Renal pelvis (tissue), 12 donors: Measurements from ENCODE around the gene FNDC4. TPM values are rescaled to one million over a fixed set of nuclear protein-coding genes. Genes with fewer than 3 reads are reported as not detected.
"Not testable (repeated sequence)": the region's sequence is repeated elsewhere in the genome, so short reads cannot be mapped to it uniquely, and the experiment has no call there.

Experiments used
- DNase-seq: peaks from one replicate; pipeline ENCODE4 v3.0.0-alpha.2; 2013
- long read RNA-seq, 16 experiments: transcript quantifications; one replicate each; lab custom pipeline, GENCODE V29; 2026
- polyA plus RNA-seq, 3 donors: library from polyadenylated mRNA; unstranded; fragments of 120-200 nt; gene quantifications; one replicate each; pipeline ENCODE4 v1.2.1, GENCODE V29; 2013; ENCODE audit not compliant: insufficient read length in 3 of 3

Gene FNDC4, protein sequence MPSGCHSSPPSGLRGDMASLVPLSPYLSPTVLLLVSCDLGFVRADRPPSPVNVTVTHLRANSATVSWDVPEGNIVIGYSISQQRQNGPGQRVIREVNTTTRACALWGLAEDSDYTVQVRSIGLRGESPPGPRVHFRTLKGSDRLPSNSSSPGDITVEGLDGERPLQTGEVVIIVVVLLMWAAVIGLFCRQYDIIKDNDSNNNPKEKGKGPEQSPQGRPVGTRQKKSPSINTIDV
- 1 to 10 TPM; 6.6 to 8.3 (median 8.1) TPM for polyA plus RNA-seq
- long read RNA-seq, donor 1, partial matches to known transcripts: 0 of 3 reads
- long read RNA-seq, donor 1, other reads (novel, unspliced or antisense): 0 of 3 reads
- long read RNA-seq, donor 2, partial matches to known transcripts: 0 of 2 reads
- long read RNA-seq, donor 2, other reads (novel, unspliced or antisense): 0 of 2 reads
- long read RNA-seq, donor 3, partial matches to known transcripts: 0 of 3 reads
- long read RNA-seq, donor 3, other reads (novel, unspliced or antisense): 0 of 3 reads
- long read RNA-seq, donor 4, partial matches to known transcripts: 0 of 3 reads
- long read RNA-seq, donor 4, other reads (novel, unspliced or antisense): 0 of 3 reads
- long read RNA-seq, donor 5, partial matches to known transcripts: 0 of 4 reads
- long read RNA-seq, donor 5, other reads (novel, unspliced or antisense): 0 of 4 reads
- long read RNA-seq, donor 6, partial matches to known transcripts: 0 of 4 reads
- long read RNA-seq, donor 6, other reads (novel, unspliced or antisense): 0 of 4 reads
- long read RNA-seq, donor 7, transcript FNDC4-201 (7 exons, 1,657 nt): major isoform, 5 of 5 reads
- long read RNA-seq, donor 7, partial matches to known transcripts: 0 of 5 reads
- long read RNA-seq, donor 7, other reads (novel, unspliced or antisense): 0 of 5 reads
- long read RNA-seq, donor 8, partial matches to known transcripts: 0 of 2 reads
- long read RNA-seq, donor 8, other reads (novel, unspliced or antisense): 0 of 2 reads
- long read RNA-seq, donor 9, partial matches to known transcripts: 0 of 3 reads
- long read RNA-seq, donor 9, other reads (novel, unspliced or antisense): 0 of 3 reads
- long read RNA-seq, donor 10, partial matches to known transcripts: 0 of 2 reads
- long read RNA-seq, donor 10, other reads (novel, unspliced or antisense): 0 of 2 reads
- long read RNA-seq, donor 11, partial matches to known transcripts: 0 of 1 reads
- long read RNA-seq, donor 11, other reads (novel, unspliced or antisense): 0 of 1 reads
- long read RNA-seq, donor 12, transcript FNDC4-201 (7 exons, 1,657 nt): major isoform, 7 of 7 reads
- long read RNA-seq, donor 12, partial matches to known transcripts: 0 of 7 reads
- long read RNA-seq, donor 12, other reads (novel, unspliced or antisense): 0 of 7 reads
- long read RNA-seq, donor 13, partial matches to known transcripts: 0 of 2 reads
- long read RNA-seq, donor 13, other reads (novel, unspliced or antisense): 0 of 2 reads
- long read RNA-seq, donor 14: 0 reads
- long read RNA-seq, donor 15, partial matches to known transcripts: 0 of 2 reads
- long read RNA-seq, donor 15, other reads (novel, unspliced or antisense): 0 of 2 reads
- long read RNA-seq, donor 16: 0 reads

GRCh38 chr2:27494944-27495554 lies at the start of gene FNDC4:
Gene FNDC4 (minus strand): TSS chr2:27495200. CDS start chr2:27494679, 521 bp downstream.
- DNase-seq: no peak

DNA sequence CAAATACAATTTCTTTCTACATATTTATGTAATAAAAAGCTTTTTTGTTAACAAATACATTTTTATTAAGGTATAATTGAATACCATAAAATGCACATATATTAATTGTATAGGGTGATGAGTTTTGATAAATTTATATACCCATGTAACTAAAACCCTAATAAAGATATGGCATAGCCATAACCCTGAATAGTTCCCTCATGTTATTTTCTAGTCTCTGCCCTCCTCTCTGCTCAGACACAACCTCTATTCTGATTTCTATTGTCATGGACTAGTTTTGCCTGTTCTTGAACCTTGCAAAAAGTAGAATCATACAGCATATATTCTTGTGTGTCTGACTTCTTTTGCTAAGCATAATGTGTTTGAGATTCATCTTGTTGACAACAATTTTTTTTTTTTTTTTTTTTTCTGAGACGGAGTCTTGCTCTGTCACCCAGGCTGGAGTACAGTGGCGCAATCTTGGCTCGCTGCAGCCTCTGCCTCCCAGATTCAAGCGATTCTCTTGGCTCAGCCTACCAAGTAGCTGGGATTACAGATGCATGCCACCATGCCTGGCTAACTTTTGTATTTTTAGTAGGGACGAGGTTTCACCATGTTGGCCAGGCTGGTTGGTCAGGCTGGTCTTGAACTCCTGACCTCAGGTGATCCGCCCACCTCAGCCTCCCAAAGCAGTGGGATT lies 49.3 kb upstream of the FNDC4 start:
- DNase-seq: no peak

DNA sequence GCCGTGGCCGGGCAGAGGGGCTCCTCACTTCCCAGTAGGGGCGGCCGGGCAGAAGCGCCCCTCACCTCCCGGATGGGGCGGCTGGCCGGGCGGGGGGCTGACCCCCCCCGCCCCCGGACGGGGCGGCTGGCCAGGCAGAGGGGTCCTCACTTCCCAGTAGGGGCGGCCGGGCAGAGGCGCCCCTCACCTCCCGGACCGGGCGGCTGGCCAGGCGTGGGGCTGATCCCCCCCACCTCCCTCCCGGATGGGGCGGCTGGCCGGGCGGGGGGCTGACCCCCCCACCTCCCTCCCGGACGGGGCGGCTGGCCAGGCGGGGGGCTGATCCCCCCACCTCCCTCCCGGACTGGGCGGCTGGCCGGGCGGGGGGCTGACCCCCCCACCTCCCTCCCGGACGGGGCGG lies 44.6 kb upstream of the FNDC4 start:
- not testable (repeated sequence) for DNase-seq

DNA sequence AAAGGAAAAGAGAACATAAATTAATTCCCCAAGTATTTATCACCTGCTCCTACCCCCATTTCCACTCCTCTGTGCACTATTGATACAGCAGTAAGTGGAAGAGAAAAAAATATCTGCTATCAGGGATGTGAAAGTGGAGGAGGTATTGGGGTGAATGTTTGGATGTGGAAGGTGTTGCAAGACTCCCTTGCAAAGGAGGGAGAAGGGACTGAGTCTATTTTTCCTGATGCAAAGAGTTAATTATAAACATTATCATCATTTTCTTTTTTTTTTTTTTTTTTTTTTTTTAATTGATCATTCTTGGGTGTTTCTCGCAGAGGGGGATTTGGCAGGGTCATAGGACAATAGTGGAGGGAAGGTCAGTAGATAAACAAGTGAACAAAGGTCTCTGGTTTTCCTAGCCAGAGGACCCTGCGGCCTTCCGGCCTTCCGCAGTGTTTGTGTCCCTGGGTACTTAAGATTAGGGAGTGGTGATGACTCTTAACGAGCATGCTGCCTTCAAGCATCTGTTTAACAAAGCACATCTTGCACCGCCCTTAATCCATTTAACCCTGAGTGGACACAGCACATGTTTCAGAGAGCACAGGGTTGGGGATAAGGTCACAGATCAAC lies 43.9 kb upstream of the FNDC4 start:
- DNase-seq: not testable (repeated sequence)

DNA sequence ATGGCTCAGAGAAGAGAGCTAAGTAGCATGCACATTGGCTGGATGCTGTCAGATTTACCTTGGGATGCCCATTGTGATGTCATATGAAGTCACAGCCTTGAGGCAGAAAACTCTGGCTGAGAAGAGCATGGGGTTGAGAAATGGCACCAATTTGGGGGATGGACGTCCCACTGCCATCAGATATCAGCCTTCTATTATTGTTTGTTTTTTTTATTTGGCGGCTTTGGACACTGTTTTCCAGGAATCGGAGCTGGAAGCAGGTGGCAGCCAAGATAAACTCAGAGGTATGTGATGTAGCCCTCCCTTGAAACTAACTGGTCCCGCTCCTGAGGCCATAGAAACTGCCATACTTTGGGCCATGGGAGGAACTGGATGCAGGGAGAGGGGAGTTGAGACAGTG lies 42.3 kb upstream of the FNDC4 start:
- DNase-seq: no peak

DNA sequence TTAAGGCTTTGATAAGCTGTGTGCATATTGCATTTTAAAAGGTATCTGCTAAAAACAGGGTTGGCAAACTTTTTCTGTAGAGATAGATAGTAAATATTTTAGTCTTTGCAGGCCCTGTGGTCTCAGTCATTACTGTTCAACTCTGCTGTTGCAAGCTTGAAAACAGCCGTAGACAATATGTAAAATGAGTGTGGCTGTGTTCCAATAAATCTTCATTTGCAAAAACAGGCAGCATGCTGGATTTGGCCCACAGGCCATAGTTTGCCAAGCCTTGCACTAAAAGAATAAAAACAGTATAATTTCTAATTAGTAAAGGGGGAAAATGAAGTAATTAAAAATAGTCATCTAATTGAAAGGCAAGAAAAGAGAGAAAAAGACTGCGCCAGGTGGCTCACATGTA lies 37.0 kb upstream of the FNDC4 start:
- no peak for DNase-seq

DNA sequence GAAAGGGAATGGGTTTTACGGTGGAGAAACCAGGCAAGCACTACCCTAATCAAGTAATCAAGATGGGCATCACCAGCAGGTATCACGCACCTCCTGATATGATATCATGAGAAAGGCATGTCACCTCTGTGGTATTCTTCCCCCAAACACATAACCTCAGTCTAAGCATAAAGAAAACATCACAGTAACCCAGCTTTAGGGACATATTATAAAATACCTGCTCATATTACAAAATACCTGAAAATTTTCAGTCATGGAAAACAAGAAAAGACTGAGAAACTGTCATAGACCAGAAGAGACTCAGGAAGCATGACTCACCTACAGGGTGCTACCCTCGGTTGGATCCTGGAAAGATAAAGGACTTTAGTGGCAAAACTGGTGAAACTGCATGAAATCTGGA lies 32.2 kb upstream of the FNDC4 start:
- DNase-seq: no peak

GRCh38 chr2:27522400-27522945 lies 27.5 kb upstream of the FNDC4 start:
- DNase-seq: no peak

DNA sequence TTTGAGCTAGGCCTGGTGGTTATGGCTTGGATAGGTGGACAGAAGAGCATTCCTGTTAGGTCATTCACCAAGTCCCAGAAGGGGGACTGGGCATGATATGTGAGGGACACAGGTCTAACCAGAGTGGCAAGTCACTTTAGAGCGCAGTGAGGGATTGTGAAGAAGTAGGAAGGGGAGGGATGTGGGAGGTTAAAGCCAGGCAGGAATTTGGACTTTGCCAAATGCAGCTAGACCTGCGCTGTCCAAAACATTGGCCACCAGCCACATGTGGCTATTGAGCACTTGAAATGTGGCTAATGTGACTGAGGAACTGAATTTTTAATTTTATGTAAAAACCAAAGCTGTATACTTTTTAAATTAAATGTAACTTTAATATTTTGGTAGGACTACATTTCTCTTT lies 25.3 kb upstream of the FNDC4 start:
- DNase-seq: no peak

DNA sequence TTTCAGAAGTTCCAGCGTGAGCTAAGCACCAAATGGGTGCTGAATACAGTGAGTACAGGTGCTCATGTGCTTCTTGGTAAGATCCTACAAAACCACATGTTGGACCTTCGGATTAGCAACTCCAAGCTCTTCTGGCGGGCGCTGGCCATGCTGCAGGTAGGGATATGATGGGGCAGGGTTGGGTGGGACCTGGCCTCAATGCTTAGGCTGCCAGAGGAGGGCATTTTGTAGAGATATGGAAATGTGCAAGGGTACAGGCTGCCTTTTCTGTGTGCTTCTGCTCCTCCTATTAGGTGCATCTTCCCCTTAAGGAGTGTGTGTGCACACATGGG lies 23.7 kb upstream of the FNDC4 start:
- DNase-seq: no peak

GRCh38 chr2:27518113-27518781 lies 23.2 kb upstream of the FNDC4 start:
- no peak for DNase-seq

- DNase-seq: no peak
Measured at GRCh38 chr2:27509326-27509725, 14.3 kb upstream of the FNDC4 start.

GRCh38 chr2:27507293-27507692 lies 12.3 kb upstream of the FNDC4 start:
- DNase-seq: no peak

DNA sequence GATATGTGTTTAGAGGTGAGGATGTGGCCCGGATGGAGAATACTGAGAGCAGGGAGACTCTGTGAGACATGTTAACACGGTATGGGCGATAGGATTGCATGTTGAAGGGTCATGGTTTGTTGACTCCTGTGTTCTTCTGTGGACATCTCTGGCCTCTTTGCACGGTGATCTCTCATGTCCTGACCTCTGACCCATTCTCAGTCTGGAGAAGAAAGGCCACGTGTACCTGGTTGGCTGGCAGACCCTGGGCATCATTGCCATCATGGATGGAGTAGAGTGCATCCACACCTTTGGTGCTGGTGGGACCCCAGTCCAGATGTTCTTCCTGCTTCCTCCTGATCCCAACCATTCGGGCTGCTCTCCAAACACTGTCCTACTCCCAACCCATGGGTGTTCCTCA lies 11.6 kb upstream of the FNDC4 start:
- no peak for DNase-seq

- no peak for DNase-seq
Measured at GRCh38 chr2:27502142-27502541, 7.1 kb upstream of the FNDC4 start.

DNA sequence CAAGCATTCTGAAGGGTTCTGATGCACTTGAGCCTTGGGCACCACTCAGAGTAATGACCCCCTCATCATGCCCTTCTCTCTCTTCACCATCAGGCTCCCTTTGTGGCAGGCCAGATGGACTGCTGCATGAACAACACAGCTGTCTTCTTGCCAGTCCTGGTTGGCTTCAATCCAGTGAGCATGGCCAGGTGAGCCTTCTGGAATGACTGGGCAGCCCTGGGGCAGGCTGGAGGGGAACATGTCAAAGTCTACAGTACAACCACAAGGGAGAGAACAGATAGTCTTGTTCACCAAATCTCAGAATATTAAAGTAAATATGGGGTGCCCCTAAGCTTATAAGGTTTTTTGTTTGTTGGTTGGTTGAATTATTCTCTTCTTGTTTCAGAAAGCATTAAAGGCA lies 6.0 kb upstream of the FNDC4 start:
- no peak for DNase-seq

DNA sequence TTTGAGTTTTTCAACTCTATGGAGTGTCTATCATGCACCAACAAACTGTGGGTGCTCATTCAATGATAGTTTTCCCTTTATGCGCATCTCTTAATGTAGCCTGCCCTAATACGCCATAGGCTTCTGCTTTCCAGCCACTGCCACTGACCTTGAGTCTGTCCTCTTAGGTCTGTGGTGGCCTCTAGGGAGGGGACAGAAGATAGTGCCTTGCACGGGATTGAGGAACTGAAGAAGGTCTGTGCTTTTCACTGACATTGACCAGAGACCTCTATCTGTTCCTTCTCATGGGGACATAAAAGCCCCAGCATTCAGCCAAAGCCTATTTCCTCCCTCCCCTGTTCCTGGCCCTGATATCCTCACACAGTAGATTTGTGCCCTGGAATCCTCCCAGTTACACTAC lies 4.0 kb upstream of the FNDC4 start:
- no peak for DNase-seq

DNA sequence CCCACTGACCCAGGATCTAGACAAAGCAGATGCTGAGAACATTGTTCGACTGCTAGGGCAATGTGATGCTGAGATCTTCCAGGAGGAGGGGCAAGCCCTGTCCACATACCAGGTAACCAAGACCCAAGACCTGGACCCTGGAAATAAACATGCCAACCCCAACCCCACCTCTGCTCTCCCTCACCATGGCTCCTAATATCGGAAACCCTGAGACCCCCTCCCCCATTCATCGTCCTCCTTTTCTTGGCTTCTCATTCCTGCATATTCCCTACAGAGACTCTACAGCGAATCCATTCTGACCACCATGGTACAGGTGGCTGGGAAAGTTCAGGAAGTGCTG lies 2.3 kb upstream of the FNDC4 start:
- no peak for DNase-seq
